Body of pancreas (tissue), 4 donors: Measurements from ENCODE around the gene ZNF460.

ENCODE experiments used
- CTCF ChIP-seq, 7 experiments: fragments of 450-650 bp in 4 of 7; fragments of 200-600 bp in 3 of 7; sonication (generic) in 3 of 7; IDR thresholded peaks; one replicate each; pipeline ENCODE4 v1.5.1; 2016 to 2019; ENCODE audit warnings: antibody characterized with exemption in 7 of 7
- POLR2A ChIP-seq, 3 donors: fragments of 450-650 bp; IDR thresholded peaks; one replicate each; pipeline ENCODE4 v1.6.1; 2016; ENCODE audit warnings: antibody characterized with exemption in 3 of 3, mild to moderate bottlenecking in 2 of 3

DNA sequence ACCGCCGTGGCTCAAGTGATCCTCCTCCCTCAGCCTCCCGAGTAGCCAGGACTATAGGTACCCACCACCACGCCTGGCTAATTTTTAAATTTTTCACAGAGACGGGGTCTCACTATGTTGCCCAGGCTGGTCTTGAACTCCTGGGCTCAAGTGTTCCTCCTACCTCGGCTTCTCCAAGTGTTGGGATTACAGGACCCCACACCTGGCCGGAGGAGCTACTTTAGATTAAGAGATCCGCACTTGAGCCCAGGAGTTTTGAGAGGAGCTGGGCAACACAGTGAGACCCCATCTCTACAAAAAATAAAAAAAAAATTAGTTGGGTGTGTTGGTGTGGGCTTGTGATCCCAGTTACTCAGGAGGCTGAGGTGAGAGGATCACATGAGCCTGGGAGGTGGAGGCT lies 9.0 kb upstream of the ZNF460 start:
- TF ChIP-seq CTCF (IDR thresholded peaks at IDR 0.05) (no peak), POLR2A (IDR thresholded peaks at IDR 0.05) (no peak)
